ENCODE measurements around the gene MAGI3.
A peak's percentile ranks its signal among the peaks of the same experiment; 100 is the strongest.

The MAGI3 gene

GRCh38 chr1:113389953-113390834 is at the start of gene MAGI3:
MAGI3 (plus strand) TSS chr1:113390515; CDS start chr1:113391034, 519 bp downstream.
- peak; percentile 81 for DNase-seq (ENCODE audit: low read depth)

DNA sequence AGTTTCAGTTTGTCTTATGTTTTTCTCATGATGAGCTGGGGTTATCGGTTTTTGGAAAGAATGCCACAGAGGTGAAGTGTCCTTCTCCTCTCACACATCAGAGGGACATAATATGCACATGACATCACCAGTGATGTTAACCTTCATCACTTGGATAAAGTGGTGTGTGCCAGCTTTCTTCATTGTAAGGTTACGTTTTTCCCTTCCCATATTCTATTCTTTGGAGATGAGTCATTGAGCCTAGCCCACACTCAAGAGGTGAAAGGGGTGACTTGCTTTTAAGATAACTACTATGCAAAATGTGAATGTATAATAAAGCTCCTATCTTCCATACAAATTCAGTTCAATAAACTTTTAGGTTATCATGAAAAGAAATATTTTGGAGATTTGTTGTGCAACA is 36.7 kb upstream of the MAGI3 start:
- DNase-seq (ENCODE audit: low read depth) = no peak

DNA sequence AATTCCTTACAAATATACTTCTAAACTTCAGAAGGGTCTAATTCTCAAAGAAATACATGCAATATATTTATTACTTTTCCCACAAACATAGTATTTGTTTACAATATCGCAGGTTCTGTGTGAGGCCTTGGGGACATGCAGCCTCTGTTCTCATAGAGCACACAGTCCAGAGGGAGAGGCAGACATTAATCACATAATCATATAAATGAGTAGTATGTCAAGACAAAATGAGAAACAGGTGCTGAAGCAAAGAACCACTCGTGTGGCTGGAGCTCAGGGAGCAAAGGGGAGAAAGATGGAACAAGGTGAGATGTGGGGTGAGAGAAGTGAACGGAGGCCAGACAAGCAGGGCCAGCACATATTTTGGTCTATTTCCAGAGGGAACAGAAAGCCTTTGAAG is 26.4 kb upstream of the MAGI3 start:
- no peak for DNase-seq (ENCODE audit: low read depth)

GRCh38 chr1:113369040-113369439 is 21.3 kb upstream of the MAGI3 start:
- DNase-seq (ENCODE audit: low read depth) = no peak

DNA sequence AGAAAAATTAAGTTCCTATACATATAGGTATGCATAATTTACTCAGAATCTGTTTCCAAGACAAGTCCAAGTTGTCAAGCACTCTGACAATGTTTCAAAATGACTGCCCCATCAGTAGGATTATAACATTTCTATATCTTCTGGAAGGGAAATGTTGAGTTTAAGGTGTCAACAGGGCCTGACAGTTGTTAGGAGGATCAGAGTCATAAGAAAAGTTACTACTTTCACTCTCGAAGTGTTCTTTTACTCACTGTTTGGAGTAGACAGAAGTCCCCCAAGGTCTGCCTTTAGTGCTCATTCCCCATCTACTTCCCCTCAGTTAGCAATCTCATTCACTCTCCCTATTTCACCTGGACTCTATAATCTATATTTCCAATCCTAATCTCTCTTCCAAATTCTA is 20.6 kb upstream of the MAGI3 start:
- no peak for DNase-seq (ENCODE audit: low read depth)

GRCh38 chr1:113370868-113371267 is 19.4 kb upstream of the MAGI3 start:
- no peak for DNase-seq (ENCODE audit: low read depth)

DNA sequence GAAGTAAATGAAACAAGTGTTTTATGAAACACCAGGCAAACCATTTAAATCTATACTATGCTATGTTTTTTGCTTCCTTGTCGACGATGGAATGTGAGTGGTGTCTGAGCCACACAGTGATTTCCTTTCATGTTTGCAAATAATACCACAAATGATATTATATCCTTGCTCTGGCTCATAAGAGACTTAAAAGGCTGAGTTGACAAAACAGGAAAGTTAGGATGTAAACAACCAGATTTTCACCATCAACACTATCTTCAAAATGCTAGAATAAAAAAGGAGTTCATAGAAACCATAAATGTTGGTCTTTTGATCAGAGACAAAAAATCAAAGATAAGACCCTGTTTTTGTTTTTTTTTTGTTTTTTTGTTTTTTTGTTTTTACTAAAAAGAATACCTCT is 17.8 kb upstream of the MAGI3 start:
- no peak for DNase-seq (ENCODE audit: low read depth)

GRCh38 chr1:113373644-113374043 is 16.7 kb upstream of the MAGI3 start:
- no peak for DNase-seq (ENCODE audit: low read depth)

DNA sequence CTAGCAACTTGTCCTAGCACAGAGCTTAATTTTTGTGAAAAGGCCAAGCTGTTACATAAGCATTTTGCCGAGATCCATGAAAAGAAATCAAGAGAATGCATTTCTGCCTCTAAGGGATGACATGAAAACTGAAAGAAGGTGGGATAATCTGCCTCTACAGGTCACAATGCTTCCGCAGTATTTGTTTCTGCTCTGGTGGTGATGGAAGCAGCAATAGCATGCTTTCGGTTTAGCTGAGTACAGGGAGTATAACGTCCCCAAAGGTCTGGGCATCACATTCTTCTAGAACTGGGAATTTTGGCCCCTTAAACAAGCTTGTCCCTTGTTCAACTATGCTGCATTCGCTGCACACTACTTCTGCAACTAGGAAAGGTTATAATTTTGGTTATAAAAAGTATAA is 14.4 kb upstream of the MAGI3 start:
- DNase-seq (ENCODE audit: low read depth) = no peak

DNA sequence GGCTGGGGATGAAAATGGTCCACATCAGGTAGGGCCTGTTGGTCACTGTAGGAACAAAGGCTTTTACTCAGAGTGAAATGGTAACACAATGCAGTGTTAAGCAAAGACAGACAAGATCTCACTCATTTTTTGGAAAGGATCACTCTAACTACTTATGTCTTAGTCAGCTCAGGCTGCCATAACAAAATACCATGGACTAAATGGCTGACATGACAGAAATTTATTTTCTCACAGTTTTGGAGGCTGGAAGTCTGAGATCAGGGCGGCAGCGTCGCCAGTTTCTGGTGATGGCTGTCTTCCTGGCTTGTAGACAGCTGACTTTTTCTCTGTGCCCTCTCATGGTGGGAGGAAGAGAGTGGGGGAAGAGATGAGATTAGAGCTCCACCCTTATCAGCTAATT is 10.2 kb upstream of the MAGI3 start:
- no peak for DNase-seq (ENCODE audit: low read depth)

DNA sequence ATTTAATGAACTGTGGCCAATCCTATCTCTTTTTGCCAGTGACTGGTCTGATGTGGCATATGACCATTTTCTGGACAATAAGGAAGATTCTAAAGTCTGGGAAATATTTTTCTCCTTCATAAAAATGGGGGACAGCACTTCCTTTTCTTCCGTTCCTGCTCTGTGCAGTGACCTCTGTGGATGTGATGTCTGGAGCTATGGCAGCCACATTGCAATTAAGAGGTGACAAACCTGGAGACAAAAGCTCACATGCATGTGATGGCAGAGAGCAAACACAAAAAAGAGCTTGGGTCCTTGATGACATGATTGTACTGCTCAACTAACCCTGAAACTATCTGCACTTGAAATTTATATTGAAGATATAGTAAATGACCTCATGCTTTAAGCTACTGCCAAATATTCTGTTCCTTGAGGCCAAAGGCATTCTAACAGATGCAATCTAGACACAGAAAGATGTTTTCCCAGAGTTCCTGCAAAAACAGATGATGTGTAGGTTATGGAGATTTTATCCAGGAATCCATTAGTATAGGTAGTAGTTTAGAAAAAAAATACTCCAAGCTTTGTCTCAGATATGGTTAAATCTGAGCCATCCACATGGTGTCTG is 2.2 kb upstream of the MAGI3 start:
- DNase-seq (ENCODE audit: low read depth) = no peak

DNA sequence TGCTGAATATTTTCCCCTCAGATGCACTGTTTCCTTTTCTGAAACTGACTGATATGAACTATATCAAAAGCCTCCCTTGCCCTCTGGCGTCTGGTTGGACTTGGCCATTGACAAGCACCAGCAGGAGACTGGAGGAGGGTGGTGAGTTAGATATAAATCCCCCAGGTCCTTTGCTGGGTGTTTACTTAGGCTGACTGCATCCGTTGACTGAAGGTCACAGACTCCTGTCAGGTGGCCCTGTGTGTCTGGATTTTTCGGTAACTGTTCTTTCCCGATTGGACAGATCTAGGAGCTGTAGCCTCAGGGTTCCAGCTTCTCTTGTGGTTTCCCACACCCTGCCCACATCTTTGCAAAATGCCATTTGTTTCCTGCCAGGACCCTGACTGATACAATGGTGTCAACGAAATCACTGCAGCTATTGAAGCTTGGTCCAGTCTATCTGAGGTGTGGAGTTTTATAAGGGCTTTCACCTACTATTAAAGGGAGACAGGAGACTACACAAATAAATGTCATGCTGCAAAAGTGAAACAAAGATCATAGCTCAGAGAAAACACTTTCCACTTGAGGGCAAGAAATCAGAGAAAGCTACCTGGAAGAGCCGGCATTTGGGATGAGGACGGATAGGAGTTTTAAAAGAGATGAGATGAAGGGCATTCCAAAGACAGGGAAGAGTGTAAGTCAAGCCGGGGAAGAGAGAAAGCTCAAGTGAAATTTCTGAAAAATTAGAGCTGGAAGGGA is 1.5 kb upstream of the MAGI3 start:
- DNase-seq (ENCODE audit: low read depth) = no peak

DNA sequence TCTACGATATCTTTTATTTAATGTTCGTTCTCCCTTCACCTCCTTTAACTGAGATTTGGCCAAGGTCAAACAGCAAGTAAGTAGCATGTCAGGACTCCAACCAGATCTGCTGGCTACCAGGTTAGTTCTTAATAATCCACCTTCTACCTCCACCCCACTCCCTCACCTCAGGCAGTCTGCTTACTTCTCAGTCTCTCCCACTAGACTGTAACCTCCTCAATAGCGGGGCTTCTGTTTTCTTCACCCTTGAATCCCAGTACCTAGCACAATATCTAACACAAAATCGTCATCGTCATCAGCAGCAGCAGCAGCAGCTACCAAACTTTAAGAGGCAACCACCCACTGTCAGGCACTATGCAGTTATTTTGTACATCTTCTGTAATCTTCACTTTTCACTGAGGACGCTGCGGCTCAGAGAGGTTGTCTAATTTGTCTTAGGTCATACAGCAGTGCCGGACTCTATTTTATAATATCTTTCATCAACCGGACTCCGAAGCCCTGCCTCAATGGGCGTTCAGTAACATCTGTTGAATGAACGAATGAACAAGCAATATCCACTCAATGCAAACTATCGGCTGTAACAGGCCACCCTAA is 859 bp upstream of the MAGI3 start:
- DNase-seq (ENCODE audit: low read depth) = no peak

GRCh38 chr1:113390871-113391648 is 745 bp downstream of the MAGI3 start:
- peak; percentile 13 for DNase-seq (ENCODE audit: low read depth)

GRCh38 chr1:113391649-113392271 is 1.4 kb downstream of the MAGI3 start:
- no peak for DNase-seq (ENCODE audit: low read depth)

- no peak for DNase-seq (ENCODE audit: low read depth)
These were observed 2.3 kb downstream of the MAGI3 start for GRCh38 chr1:113392541-113393128.

DNA sequence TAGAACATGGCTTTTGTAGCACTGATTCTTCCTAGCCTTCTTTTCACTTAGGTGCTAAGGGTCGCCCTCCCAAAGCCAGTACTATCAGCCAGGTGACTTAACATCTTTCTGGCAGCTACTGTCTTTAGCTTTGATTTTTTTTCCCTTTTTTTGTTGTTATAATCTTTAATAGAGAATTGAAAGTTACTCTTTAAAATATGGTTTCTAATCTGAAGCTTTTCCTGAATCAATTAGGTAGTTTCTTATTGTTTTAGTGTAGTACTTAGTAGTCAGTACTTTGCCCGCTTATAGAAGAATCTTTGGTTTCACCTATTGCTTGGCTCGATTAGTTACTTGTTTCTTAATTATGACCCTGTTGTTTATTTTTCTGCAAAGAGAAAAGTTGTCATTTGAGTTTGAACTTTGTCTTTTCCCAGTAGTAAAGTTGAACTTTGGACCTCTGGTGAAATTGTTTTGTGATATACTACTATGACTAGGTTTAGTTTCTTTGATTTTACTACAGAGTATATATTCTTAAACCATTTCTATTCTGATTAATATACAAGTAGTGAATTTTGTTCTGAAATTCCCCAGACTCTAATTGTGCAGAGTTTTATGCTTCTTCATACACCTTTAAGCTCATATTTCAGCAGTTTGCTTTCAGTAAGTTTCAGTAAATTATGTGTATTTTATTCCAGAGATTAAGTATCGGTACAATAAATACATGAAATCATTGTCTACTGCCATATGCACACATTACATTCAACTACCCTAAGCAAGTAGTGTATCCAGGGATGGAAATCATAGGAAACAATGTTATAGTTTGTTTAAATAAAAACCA is 3.9 kb downstream of the MAGI3 start:
- no peak for DNase-seq (ENCODE audit: low read depth)

DNA sequence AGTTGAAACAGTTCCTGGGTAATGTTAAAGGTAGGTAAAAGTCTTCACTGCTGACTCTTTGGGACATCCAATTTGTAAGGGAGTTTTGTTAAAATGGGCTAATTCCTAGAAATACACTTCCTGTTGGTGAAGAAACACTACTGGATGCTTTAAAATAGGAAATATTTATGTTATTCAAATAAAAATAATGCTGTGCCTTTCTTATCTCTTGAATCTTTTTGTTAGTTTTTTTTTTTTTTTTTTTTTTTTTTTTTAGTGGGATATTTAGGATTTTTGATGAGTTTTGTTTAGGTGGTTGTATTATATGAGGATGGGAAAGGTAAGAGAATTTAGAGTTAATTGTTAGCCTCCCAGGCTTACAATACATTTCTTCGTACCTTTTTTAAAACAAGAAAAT is 4.5 kb downstream of the MAGI3 start:
- no peak for DNase-seq (ENCODE audit: low read depth)

DNA sequence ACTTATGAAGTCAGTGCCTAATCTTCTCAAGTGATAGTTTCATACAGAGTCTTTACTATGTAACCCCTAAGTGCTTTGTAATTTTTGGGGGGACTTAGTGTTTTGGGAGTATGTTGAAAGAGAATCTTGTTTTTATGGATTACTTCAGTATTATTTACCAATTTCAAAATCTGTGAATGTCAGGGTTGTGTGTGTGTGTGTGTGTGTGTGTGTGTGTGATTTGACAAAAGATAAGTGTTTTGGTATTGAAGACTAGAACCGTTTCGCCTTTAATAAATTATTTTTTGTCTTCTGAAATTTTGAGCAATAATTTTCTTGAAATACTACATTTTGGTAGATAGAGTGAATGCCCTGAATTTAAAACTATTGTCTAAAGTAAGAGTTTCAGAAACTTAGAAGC is 5.8 kb downstream of the MAGI3 start:
- DNase-seq (ENCODE audit: low read depth) = no peak

DNA sequence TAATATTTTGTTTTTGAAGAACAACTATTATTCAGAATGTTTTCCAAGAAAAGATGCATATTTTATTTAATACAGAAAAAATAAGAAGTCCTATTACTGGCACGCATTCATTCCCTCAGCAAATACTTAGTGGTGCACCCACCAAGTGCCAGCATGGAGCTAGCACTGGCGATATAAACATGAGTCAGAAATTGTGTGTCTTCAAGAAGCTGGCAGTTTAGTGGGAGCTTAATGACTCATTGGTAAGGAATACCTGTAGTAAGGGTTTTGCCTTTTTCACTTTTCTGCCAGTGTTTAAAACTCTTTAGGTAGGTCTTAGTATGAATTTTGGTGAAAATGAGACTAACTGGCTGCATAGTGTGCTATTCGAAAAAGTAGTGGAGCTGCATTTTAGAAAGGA is 6.3 kb downstream of the MAGI3 start:
- no peak for DNase-seq (ENCODE audit: low read depth)
